HepG2 (cell line): Measurements from ENCODE around the gene VPS13C. TPM values are rescaled to one million over a fixed set of nuclear protein-coding genes. Genes with fewer than 3 reads are reported as not detected.

Experiments used
- ATAC-seq: fragments of 200-7000 bp; cut with Tn5 transposase; 3 replicates; pipeline ENCODE4 v1.9.1; 2020; ENCODE audit warnings: mild to moderate bottlenecking, moderate library complexity
- BruUV-seq: library from RNA; stranded (reverse); fragments of 400-500 nt; replicated peaks from 2 replicates; lab custom pipeline; 2021; lab: Mats Ljungman, UMichigan
- CTCF ChIA-PET: fragments of 300-600 bp; formaldehyde crosslinking; extraction: SDS; loops from one replicate; lab custom pipeline; 2021; ENCODE audit warnings: low total read pairs, inconsistent platforms, low intra/inter-chr PET ratio; lab: Yijun Ruan, JAX
- POLR2A ChIA-PET: fragments of 350-600 bp; sonication (Branson Sonifier 250); formaldehyde crosslinking; loops from one replicate; lab custom pipeline; 2020; ENCODE audit warnings: antibody characterized with exemption, inconsistent platforms; lab: Yijun Ruan, JAX
- DNase-seq: peaks from one replicate; pipeline ENCODE4 v3.0.0-alpha.2; 2015; ENCODE audit warnings: low spot score
- FAIRE-seq: peaks from 3 replicates; lab custom pipeline; 2011; peaks lifted over from hg19 to GRCh38; lab: Jason Lieb, UNC
- H2AFZ ChIP-seq: one replicate; pipeline ENCODE4 v1.6.1; 2011; ENCODE audit warnings: low read length, inconsistent platforms
- H3K27ac ChIP-seq: fragments of 300-600 bp; 3 replicates; pipeline ENCODE4 v1.8.0; 2011; ENCODE audit warnings: mixed run types, mild to moderate bottlenecking, mixed read lengths, low read length, inconsistent platforms; ENCODE audit not compliant: insufficient read depth; ENCODE audit errors: extremely low read length
- H3K27me3 ChIP-seq, 2 experiments: fragments of 200-600 bp in 1 of 2; 2 replicates in 1 of 2; 3 replicates in 1 of 2; pipeline versions ENCODE4 v1.6.0 to v1.8.0; 2011; ENCODE audit warnings: low read length in 2 of 2, mild to moderate bottlenecking in 2 of 2, moderate library complexity in 2 of 2, inconsistent platforms in 1 of 2; ENCODE audit not compliant: insufficient read depth in 2 of 2, control insufficient read depth in 1 of 2
- H3K36me3 ChIP-seq, 2 experiments: fragments of 200-600 bp in 1 of 2; replicated peaks in 1 of 2; 2 replicates in 1 of 2; 3 replicates in 1 of 2; pipeline versions ENCODE4 v1.5.1 to v1.8.0; 2011; ENCODE audit warnings: low read length in 2 of 2, inconsistent platforms in 1 of 2; ENCODE audit not compliant: insufficient read depth in 2 of 2, control insufficient read depth in 1 of 2
- H3K4me1 ChIP-seq: 2 replicates; pipeline ENCODE4 v1.5.1; 2012; ENCODE audit warnings: low read length, inconsistent platforms; ENCODE audit not compliant: insufficient read depth
- H3K4me2 ChIP-seq: 2 replicates; pipeline ENCODE4 v1.6.0; 2011; ENCODE audit warnings: low read depth, low read length, inconsistent platforms
- H3K4me3 ChIP-seq, 3 experiments: fragments of 200-600 bp in 1 of 3; sonication (generic), shearing (Covaris generic) in 1 of 3; replicated peaks in 1 of 3; 2 replicates each; pipeline ENCODE4 v1.5.1; 2011 to 2016; ENCODE audit warnings: low read length in 3 of 3, inconsistent platforms in 2 of 3, low read depth in 2 of 3, mild to moderate bottlenecking in 2 of 3, control low read depth in 1 of 3, mixed read lengths in 1 of 3; ENCODE audit not compliant: insufficient read depth in 1 of 3
- H3K79me2 ChIP-seq: one replicate; pipeline ENCODE4 v1.6.1; 2011; ENCODE audit warnings: low read length, inconsistent platforms; ENCODE audit not compliant: insufficient read depth
- H3K9ac ChIP-seq: 2 replicates; pipeline ENCODE4 v1.6.0; 2011; ENCODE audit warnings: mild to moderate bottlenecking, low read depth, low read length, inconsistent platforms; ENCODE audit not compliant: insufficient read depth
- H3K9me3 ChIP-seq: 2 replicates; pipeline ENCODE4 v1.5.1; 2012; ENCODE audit warnings: mild to moderate bottlenecking, low read length
- H4K20me1 ChIP-seq: 2 replicates; pipeline ENCODE4 v1.6.0; 2011; ENCODE audit warnings: inconsistent platforms, mild to moderate bottlenecking, low read length, moderate library complexity; ENCODE audit not compliant: insufficient read depth
- ASH2L ChIP-seq: fragments of 300-600, 200-600 bp; sonication (generic); IDR thresholded peaks from 2 replicates; pipeline ENCODE4 v1.7.0; 2017; ENCODE audit warnings: low read depth, mild to moderate bottlenecking, moderate library complexity, mixed read lengths, low read length; ENCODE audit not compliant: insufficient read length
- BRCA1 ChIP-seq: sonication (generic); formaldehyde crosslinking; IDR thresholded peaks from 2 replicates; pipeline ENCODE4 v1.4.0; 2020; ENCODE audit warnings: missing genetic modification reagents
- ELK4 ChIP-seq: sonication (generic); formaldehyde crosslinking; IDR thresholded peaks from 2 replicates; pipeline ENCODE4 v1.9.0; 2021; ENCODE audit warnings: missing genetic modification reagents, borderline replicate concordance
- KDM5A ChIP-seq: fragments of 200-600 bp; sonication (generic); IDR thresholded peaks from 2 replicates; pipeline ENCODE4 v1.7.0; 2018; ENCODE audit warnings: antibody characterized with exemption, mild to moderate bottlenecking, low read length, borderline replicate concordance
- POLR2AphosphoS2 ChIP-seq: IDR thresholded peaks from 2 replicates; pipeline ENCODE4 v1.6.1; 2011; ENCODE audit warnings: low read depth, low read length, improper control_type of control experiment
- TIGD3 ChIP-seq: sonication (generic); formaldehyde crosslinking; IDR thresholded peaks from 2 replicates; pipeline ENCODE4 v1.5.1; 2020; ENCODE audit warnings: mild to moderate bottlenecking, missing genetic modification reagents, borderline replicate concordance
- ZNF274 ChIP-seq: sonication (generic); formaldehyde crosslinking; IDR thresholded peaks from 2 replicates; pipeline ENCODE4 v1.5.1; 2020; ENCODE audit warnings: mild to moderate bottlenecking, missing genetic modification reagents
- ZNF292 ChIP-seq: sonication (generic); formaldehyde crosslinking; IDR thresholded peaks from 2 replicates; pipeline ENCODE4 v1.8.1; 2022; ENCODE audit warnings: mild to moderate bottlenecking, low read depth, missing genetic modification reagents, borderline replicate concordance
- ZNF382 ChIP-seq: sonication (generic); formaldehyde crosslinking; IDR thresholded peaks from 2 replicates; pipeline ENCODE4 v1.5.0; 2020; ENCODE audit warnings: missing genetic modification reagents, mild to moderate bottlenecking, borderline replicate concordance
- ZNF431 ChIP-seq: sonication (generic); formaldehyde crosslinking; IDR thresholded peaks from 2 replicates; pipeline ENCODE4 v1.9.0; 2022; ENCODE audit warnings: missing genetic modification reagents, low read depth, mild to moderate bottlenecking, borderline replicate concordance
- ZNF432 ChIP-seq: sonication (generic); formaldehyde crosslinking; IDR thresholded peaks from 2 replicates; pipeline ENCODE4 v1.5.0; 2020; ENCODE audit warnings: missing genetic modification reagents, mild to moderate bottlenecking, borderline replicate concordance
- ZNF503 ChIP-seq: sonication (generic); formaldehyde crosslinking; IDR thresholded peaks from 2 replicates; pipeline ENCODE4 v1.4.0; 2020; ENCODE audit warnings: missing genetic modification reagents
- ZNF549 ChIP-seq: sonication (generic); formaldehyde crosslinking; IDR thresholded peaks from 2 replicates; pipeline ENCODE4 v1.5.0; 2020; ENCODE audit warnings: missing genetic modification reagents
- WGBS: methylation state at CpG from one replicate; pipeline ENCODE4 v1.1.6; 2017; ENCODE audit warnings: low lambda C conversion rate; 5-methylcytosine and 5-hydroxymethylcytosine counted together
- in situ Hi-C: cut with HindIII; loops from 2 replicates; pipeline ENCODE4 v1.10.0; 2017; ENCODE audit warnings: low pct_unique_long_range_greater_than_20kb; ENCODE audit not compliant: extremely low pct_ligation_motif_present
- intact Hi-C: fragments of 100-400 bp; cut with micrococcal nuclease; formaldehyde crosslinking; loops from one replicate; pipeline ENCODE4 v1.10.0; 2022; ENCODE audit not compliant: unreplicated experiment
- polyA plus RNA-seq, 8 experiments: library from polyadenylated mRNA; depleted of rRNA in 3 of 8; stranded (reverse) in 7 of 8; unstranded in 1 of 8; fragments of >200 nt; fragmentation: Illumina TruSeq in 4 of 8; extraction: Trizol in 4 of 8; gene quantifications; 2 replicates each; pipeline versions ENCODE4 v1.2.1 to v1.2.3, GENCODE V29; 2011 to 2016; ENCODE audit warnings: low read depth in 4 of 8, missing spikeins in 1 of 8, mixed read lengths in 1 of 8; ENCODE audit not compliant: insufficient read depth in 1 of 8
- total RNA-seq, 5 experiments: library from RNA; depleted of rRNA; stranded (reverse); fragments of >200 nt; fragmentation: Illumina TruSeq; extraction: Trizol; gene quantifications; 2 replicates each; pipeline ENCODE4 v1.2.3, GENCODE V29; 2016; ENCODE audit warnings: low read depth in 1 of 5

VPS13C gene
- total and polyA plus RNA-seq, 2 of the 13 experiments (the other 11 are each of a cell fraction or from before 2014, with no cell fraction given) = 10.9 to 26.8 TPM

GRCh38 chr15:61880084-61880483 is 180.2 kb downstream of the VPS13C start:
- Histone ChIP-seq H3K4me1 (peaks cover 20% of the 10 kb centered on the region), H3K9ac (no peak overlapping the region), H3K27me3 (no peaks in the 10 kb centered on the region), H4K20me1 (no peaks in the 10 kb centered on the region), H3K4me2 (no peak overlapping the region), H3K36me3 (peaks cover 0 to 3% of the 10 kb centered on the region in 2 experiments; a peak in 2 of 5 replicates), H3K27ac (no peak overlapping the region), H3K4me3 (no peak overlapping the region), H3K9me3 (no peaks in the 10 kb centered on the region), H3K79me2 (no peaks in the 10 kb centered on the region), H2AFZ (no peak overlapping the region)
- no peak for TF ChIP-seq ZNF503 (CRISPR knock-in tag)
- TF ChIP-seq ZNF431 (CRISPR knock-in tag) = no peak
- no peak for TF ChIP-seq ZNF274 (CRISPR knock-in tag)
- no peak for TF ChIP-seq ZNF549 (CRISPR knock-in tag)
- no peak for TF ChIP-seq TIGD3 (CRISPR knock-in tag)
- TF ChIP-seq POLR2AphosphoS2 = no peak
- no peak for TF ChIP-seq ZNF292 (CRISPR knock-in tag)
- no peak for TF ChIP-seq ASH2L
- TF ChIP-seq ZNF382 = no peak
- no peak for TF ChIP-seq ELK4 (CRISPR knock-in tag)
- no peak for TF ChIP-seq KDM5A
- TF ChIP-seq ZNF432 (CRISPR knock-in tag) = no peak
- TF ChIP-seq BRCA1 (CRISPR knock-in tag) = no peak
- ChIA-PET POLR2A (no interaction called here), CTCF (no interaction called here)
- intact Hi-C loops (no loop called here), in situ Hi-C loops (no loop called here)
- DNase-seq = no peak
- no peak for ATAC-seq
- BruUV-seq = TSS peak; percentile 25
- no peak for FAIRE-seq
- WGBS = 80% methylated on average over 5 of the region's 5 CpGs
